Stimulated activated effector memory CD8-positive, alpha-beta T cell treated with anti-CD3 and anti-CD28 coated beads, Interleukin-12 subunit alpha, Interleukin-12 subunit beta, amount 100 ng/mL, for 72 hours (primary cell): ENCODE data around the gene MXRA8.
"Not testable (repeated sequence)": the region's sequence is repeated elsewhere in the genome, so short reads cannot be mapped to it uniquely, and the experiment has no call there.

Experiments used
- ATAC-seq: fragments of 150-1000 bp; cut with Tn5 transposase; 2 replicates; pipeline ENCODE4 v1.10.0; 2021
- DNase-seq, 2 donors: peaks; one replicate each; pipeline ENCODE4 v3.0.0; 2021 to 2022; ENCODE audit warnings: low spot score in 2 of 2
- H3K27ac Mint-ChIP-seq: one replicate; pipeline ENCODE4 v1.8.0; 2022; ENCODE audit warnings: mild to moderate bottlenecking, mixed read lengths
- H3K36me3 Mint-ChIP-seq: one replicate; pipeline ENCODE4 v1.8.0; 2022; ENCODE audit warnings: mild to moderate bottlenecking, mixed read lengths
- H3K4me1 Mint-ChIP-seq: one replicate; pipeline ENCODE4 v1.8.0; 2022; ENCODE audit warnings: mixed read lengths
- H3K4me3 Mint-ChIP-seq: one replicate; pipeline ENCODE4 v1.8.0; 2022; ENCODE audit warnings: mild to moderate bottlenecking, mixed read lengths
- H3K9me3 Mint-ChIP-seq: one replicate; pipeline ENCODE4 v1.8.0; 2022; ENCODE audit warnings: mixed read lengths

Gene MXRA8

GRCh38 chr1:1376551-1377226, 18.3 kb upstream of the MXRA8 start:
- H3K4me1 Mint-ChIP-seq, result peaks cover 21% of the 10 kb centered on the region
- no peak overlapping the region for H3K27ac Mint-ChIP-seq
- ATAC-seq (no peak), DNase-seq (no peak)
- H3K9me3 Mint-ChIP-seq, result no peaks in the 10 kb centered on the region
- peaks cover 13% of the 10 kb centered on the region for H3K36me3 Mint-ChIP-seq
- H3K4me3 Mint-ChIP-seq, result peak overlapping the region; percentile 85

GRCh38 chr1:1374929-1375662, 16.7 kb upstream of the MXRA8 start, which contains the start of gene AURKAIP1:
Gene AURKAIP1, minus strand, starts transcription at chr1:1375207. Its CDS starts 451 bp downstream, at chr1:1374756.
- Mint-ChIP-seq H3K36me3 (peaks cover 13% of the 10 kb centered on the region), H3K4me3 (peak within 1 kb of the TSS; percentile 85), H3K4me1 (peaks cover 20% of the 10 kb centered on the region), H3K9me3 (no peaks in the 10 kb centered on the region), H3K27ac (peak within 1 kb of the TSS; percentile 96)
- DNase-seq (peak; percentile 89 to 96), ATAC-seq (peak; percentile 94)

- Mint-ChIP-seq H3K27ac (peak overlapping the region; percentile 96), H3K4me3 (peak overlapping the region; percentile 85), H3K9me3 (no peaks in the 10 kb centered on the region), H3K36me3 (peaks cover 13% of the 10 kb centered on the region), H3K4me1 (peaks cover 20% of the 10 kb centered on the region)
- DNase-seq (no peak), ATAC-seq (no peak)
These were observed 16.2 kb upstream of the MXRA8 start for GRCh38 chr1:1374589-1374928.

GRCh38 chr1:1373815-1374588, 15.6 kb upstream of the MXRA8 start:
- Mint-ChIP-seq H3K36me3 (peaks cover 13% of the 10 kb centered on the region), H3K4me3 (peak overlapping the region; percentile 85), H3K4me1 (peaks cover 20% of the 10 kb centered on the region), H3K27ac (peak overlapping the region; percentile 96), H3K9me3 (no peaks in the 10 kb centered on the region)
- ATAC-seq (no peak), DNase-seq (no peak)

GRCh38 chr1:1373051-1373814, 14.9 kb upstream of the MXRA8 start:
- Mint-ChIP-seq H3K27ac (peak overlapping the region; percentile 96), H3K4me3 (peak overlapping the region; percentile 85), H3K9me3 (no peaks in the 10 kb centered on the region), H3K36me3 (peaks cover 13% of the 10 kb centered on the region), H3K4me1 (peaks cover 20% of the 10 kb centered on the region)
- no peak for DNase-seq
- ATAC-seq, result no peak

GRCh38 chr1:1371746-1372711, 13.7 kb upstream of the MXRA8 start:
- Mint-ChIP-seq H3K27ac (no peak overlapping the region), H3K4me1 (peaks cover 20% of the 10 kb centered on the region), H3K36me3 (peaks cover 13% of the 10 kb centered on the region), H3K9me3 (no peaks in the 10 kb centered on the region), H3K4me3 (peak overlapping the region; percentile 29)
- ATAC-seq, result peak; percentile 59
- DNase-seq, result peak; percentile 89 to 94

GRCh38 chr1:1371364-1371745, 13.0 kb upstream of the MXRA8 start:
- H3K9me3 Mint-ChIP-seq, result no peaks in the 10 kb centered on the region
- H3K27ac Mint-ChIP-seq, result no peak overlapping the region
- peak overlapping the region; percentile 29 for H3K4me3 Mint-ChIP-seq
- peaks cover 16% of the 10 kb centered on the region for H3K4me1 Mint-ChIP-seq
- peaks cover 13% of the 10 kb centered on the region for H3K36me3 Mint-ChIP-seq
- DNase-seq (no peak), ATAC-seq (peak; percentile 14)

GRCh38 chr1:1370771-1371300, 12.5 kb upstream of the MXRA8 start:
- no peak for DNase-seq
- no peak for ATAC-seq
- H3K36me3 Mint-ChIP-seq, result peaks cover 13% of the 10 kb centered on the region
- H3K27ac Mint-ChIP-seq, result no peak overlapping the region
- peak overlapping the region; percentile 29 for H3K4me3 Mint-ChIP-seq
- no peaks in the 10 kb centered on the region for H3K9me3 Mint-ChIP-seq
- peaks cover 13% of the 10 kb centered on the region for H3K4me1 Mint-ChIP-seq

GRCh38 chr1:1370094-1370493, 11.7 kb upstream of the MXRA8 start:
- ATAC-seq, H3K4me3 Mint-ChIP-seq, H3K36me3 Mint-ChIP-seq, DNase-seq, H3K27ac Mint-ChIP-seq, H3K9me3 Mint-ChIP-seq: not testable (repeated sequence)
- peaks cover 13% of the 10 kb centered on the region for H3K4me1 Mint-ChIP-seq

GRCh38 chr1:1367315-1367714, 9.0 kb upstream of the MXRA8 start:
- H3K36me3 Mint-ChIP-seq, result peaks cover 5% of the 10 kb centered on the region
- DNase-seq (no peak), ATAC-seq (no peak)
- H3K27ac Mint-ChIP-seq, result no peak overlapping the region
- H3K4me3 Mint-ChIP-seq, result no peak overlapping the region
- no peaks in the 10 kb centered on the region for H3K9me3 Mint-ChIP-seq
- peaks cover 5% of the 10 kb centered on the region for H3K4me1 Mint-ChIP-seq

- Mint-ChIP-seq H3K4me3 (no peak overlapping the region), H3K27ac (no peak overlapping the region), H3K36me3 (no peaks in the 10 kb centered on the region), H3K9me3 (no peaks in the 10 kb centered on the region), H3K4me1 (no peaks in the 10 kb centered on the region)
- DNase-seq, result no peak
- no peak for ATAC-seq
These were observed 8.3 kb upstream of the MXRA8 start for GRCh38 chr1:1366699-1367066.

GRCh38 chr1:1365875-1366698, 7.7 kb upstream of the MXRA8 start:
- ATAC-seq, result no peak
- no peaks in the 10 kb centered on the region for H3K9me3 Mint-ChIP-seq
- H3K4me3 Mint-ChIP-seq, result no peak overlapping the region
- no peak for DNase-seq
- H3K36me3 Mint-ChIP-seq, result no peaks in the 10 kb centered on the region
- H3K27ac Mint-ChIP-seq, result no peak overlapping the region
- H3K4me1 Mint-ChIP-seq, result no peaks in the 10 kb centered on the region

- Mint-ChIP-seq H3K4me1 (no peaks in the 10 kb centered on the region), H3K9me3 (no peaks in the 10 kb centered on the region), H3K36me3 (no peaks in the 10 kb centered on the region), H3K27ac (no peak overlapping the region), H3K4me3 (no peak overlapping the region)
- no peak for DNase-seq
- no peak for ATAC-seq
These were observed 5.9 kb upstream of the MXRA8 start for GRCh38 chr1:1364266-1364665.
